ENCODE results near the gene SERPINB1. TPM values are rescaled to one million over a fixed set of nuclear protein-coding genes. Genes with fewer than 3 reads are reported as not detected.

SERPINB1 gene
- total RNA-seq, 3 donors from 2014 or later (not counting 1 experiment from before 2014, with no cell fraction given), result 74.8 to 80.2 (median 78.1) TPM

- Mint-ChIP-seq H3K4me1 (peaks cover 16 to 21% of the 10 kb centered on the region in 2 donors), H3K27me3 (ENCODE audit: low read depth in 2 of 2) (no peaks in the 10 kb centered on the region), H3K4me3 (no peak overlapping the region), H3K9me3 (peaks cover 2 to 12% of the 10 kb centered on the region in 2 donors), H3K27ac (no peak overlapping the region), H3K36me3 (peaks cover 22% of the 10 kb centered on the region)
- Histone ChIP-seq H3K4me3 (ENCODE audit: low read length) (no peak overlapping the region), H3K27ac (ENCODE audit: low read length) (no peak overlapping the region), H3K9me3 (ENCODE audit: control insufficient read depth, insufficient read depth, low read length) (peaks cover 5% of the 10 kb centered on the region), H3K4me1 (ENCODE audit: control insufficient read depth, insufficient read depth, low read length) (no peaks in the 10 kb centered on the region), H3K27me3 (ENCODE audit: control insufficient read depth, insufficient read depth, low read length) (no peaks in the 10 kb centered on the region), H3K36me3 (ENCODE audit: control insufficient read depth, insufficient read depth, low read length) (no peaks in the 10 kb centered on the region)
- TF ChIP-seq CTCF (IDR thresholded peaks at IDR 0.05), result no peak
- WGBS (ENCODE audit: insufficient coverage), result 86% methylated on average over 1 of the region's 3 CpGs
- ATAC-seq (no peak), DNase-seq (no peak)
- intact Hi-C loops (cut with micrococcal nuclease), result no loop called here
Measured at GRCh38 chr6:2818593-2818992, 23.1 kb downstream of the SERPINB1 start.

- no peak overlapping the region for H3K27ac Mint-ChIP-seq
- ATAC-seq, result no peak
- no peak for TF ChIP-seq CTCF (IDR thresholded peaks at IDR 0.05)
- Histone ChIP-seq H3K36me3 (ENCODE audit: control insufficient read depth, insufficient read depth, low read length) (no peaks in the 10 kb centered on the region), H3K9me3 (ENCODE audit: control insufficient read depth, insufficient read depth, low read length) (peaks cover 5% of the 10 kb centered on the region), H3K4me3 (ENCODE audit: low read length) (no peak overlapping the region), H3K4me1 (ENCODE audit: control insufficient read depth, insufficient read depth, low read length) (no peaks in the 10 kb centered on the region), H3K27me3 (ENCODE audit: control insufficient read depth, insufficient read depth, low read length) (no peaks in the 10 kb centered on the region), H3K27ac (ENCODE audit: low read length) (no peak overlapping the region)
- H3K27me3 Mint-ChIP-seq (ENCODE audit: low read depth in 2 of 2), result no peaks in the 10 kb centered on the region
- intact Hi-C loops (cut with micrococcal nuclease), result no loop called here
- H3K4me3 Mint-ChIP-seq, result no peak overlapping the region
- H3K9me3 Mint-ChIP-seq, result peaks cover 2 to 12% of the 10 kb centered on the region in 2 donors
- DNase-seq, result no peak
- 72% methylated on average over 4 of the region's 4 CpGs for WGBS (ENCODE audit: insufficient coverage)
- H3K36me3 Mint-ChIP-seq, result peaks cover 22% of the 10 kb centered on the region
- peaks cover 16 to 21% of the 10 kb centered on the region in 2 donors for H3K4me1 Mint-ChIP-seq
Measured at GRCh38 chr6:2817903-2818443, 23.7 kb downstream of the SERPINB1 start.

- ATAC-seq (no peak), DNase-seq (no peak)
- intact Hi-C loops (cut with micrococcal nuclease), result no loop called here
- Mint-ChIP-seq H3K27ac (no peak overlapping the region), H3K4me1 (peaks cover 16 to 26% of the 10 kb centered on the region in 2 donors), H3K9me3 (peaks cover 2 to 12% of the 10 kb centered on the region in 2 donors), H3K27me3 (ENCODE audit: low read depth in 2 of 2) (no peaks in the 10 kb centered on the region), H3K36me3 (peaks cover 22% of the 10 kb centered on the region), H3K4me3 (no peak overlapping the region)
- H3K4me3 ChIP-seq (ENCODE audit: low read length), result no peak overlapping the region
- H3K27ac ChIP-seq (ENCODE audit: low read length), result no peak overlapping the region
- H3K36me3 ChIP-seq (ENCODE audit: control insufficient read depth, insufficient read depth, low read length), result no peaks in the 10 kb centered on the region
- H3K27me3 ChIP-seq (ENCODE audit: control insufficient read depth, insufficient read depth, low read length), result no peaks in the 10 kb centered on the region
- H3K4me1 ChIP-seq (ENCODE audit: control insufficient read depth, insufficient read depth, low read length), result no peaks in the 10 kb centered on the region
- peaks cover 5% of the 10 kb centered on the region for H3K9me3 ChIP-seq (ENCODE audit: control insufficient read depth, insufficient read depth, low read length)
- TF ChIP-seq CTCF (IDR thresholded peaks at IDR 0.05), result no peak
Measured at GRCh38 chr6:2816158-2816557, 25.5 kb downstream of the SERPINB1 start.

GRCh38 chr6:2812695-2813094 lies 29.0 kb downstream of the SERPINB1 start:
- H3K4me3 Mint-ChIP-seq, result no peak overlapping the region
- H3K9me3 ChIP-seq (ENCODE audit: control insufficient read depth, insufficient read depth, low read length), result peaks cover 5% of the 10 kb centered on the region
- H3K27me3 ChIP-seq (ENCODE audit: control insufficient read depth, insufficient read depth, low read length), result no peaks in the 10 kb centered on the region
- peaks cover 0 to 4% of the 10 kb centered on the region in 2 donors for H3K27me3 Mint-ChIP-seq (ENCODE audit: low read depth in 2 of 2)
- WGBS (ENCODE audit: insufficient coverage), result 100% methylated on average over 1 of the region's 3 CpGs
- peaks cover 1 to 16% of the 10 kb centered on the region in 2 donors for H3K4me1 Mint-ChIP-seq
- peaks cover 22% of the 10 kb centered on the region for H3K36me3 Mint-ChIP-seq
- TF ChIP-seq CTCF (IDR thresholded peaks at IDR 0.05), result no peak
- no peak for ATAC-seq
- no peaks in the 10 kb centered on the region for H3K36me3 ChIP-seq (ENCODE audit: control insufficient read depth, insufficient read depth, low read length)
- H3K27ac ChIP-seq (ENCODE audit: low read length), result no peak overlapping the region
- no peak overlapping the region for H3K4me3 ChIP-seq (ENCODE audit: low read length)
- DNase-seq, result no peak
- H3K9me3 Mint-ChIP-seq, result peaks cover 2 to 12% of the 10 kb centered on the region in 2 donors
- no peak overlapping the region for H3K27ac Mint-ChIP-seq
- intact Hi-C loops (cut with micrococcal nuclease), result no loop called here
- no peaks in the 10 kb centered on the region for H3K4me1 ChIP-seq (ENCODE audit: control insufficient read depth, insufficient read depth, low read length)
